Subcutaneous adipose tissue (tissue), 4 donors: ENCODE results near the gene SHISA7. TPM values are rescaled to one million over a fixed set of nuclear protein-coding genes. Genes with fewer than 3 reads are reported as not detected.

Source experiments
- CTCF ChIP-seq: fragments of 450-650 bp; IDR thresholded peaks from one replicate; pipeline ENCODE4 v1.5.1; 2016; ENCODE audit warnings: low read depth, mild to moderate bottlenecking, control low read depth, antibody characterized with exemption, moderate library complexity
- total RNA-seq, 4 donors: library from RNA; depleted of rRNA; stranded (reverse); fragments of >200 nt; gene quantifications; one replicate each; pipeline ENCODE4 v1.1.0, GENCODE V29; 2016

Gene SHISA7
- under 1 TPM in 1 of 4 donors, not detected in 3; 0.16 TPM for total RNA-seq

GRCh38 chr19:55443045-55443823 is at the start of gene SHISA7:
Gene SHISA7 (minus strand): TSS chr19:55443300. CDS start chr19:55442863, 437 bp downstream.
- no peak for TF ChIP-seq CTCF

DNA sequence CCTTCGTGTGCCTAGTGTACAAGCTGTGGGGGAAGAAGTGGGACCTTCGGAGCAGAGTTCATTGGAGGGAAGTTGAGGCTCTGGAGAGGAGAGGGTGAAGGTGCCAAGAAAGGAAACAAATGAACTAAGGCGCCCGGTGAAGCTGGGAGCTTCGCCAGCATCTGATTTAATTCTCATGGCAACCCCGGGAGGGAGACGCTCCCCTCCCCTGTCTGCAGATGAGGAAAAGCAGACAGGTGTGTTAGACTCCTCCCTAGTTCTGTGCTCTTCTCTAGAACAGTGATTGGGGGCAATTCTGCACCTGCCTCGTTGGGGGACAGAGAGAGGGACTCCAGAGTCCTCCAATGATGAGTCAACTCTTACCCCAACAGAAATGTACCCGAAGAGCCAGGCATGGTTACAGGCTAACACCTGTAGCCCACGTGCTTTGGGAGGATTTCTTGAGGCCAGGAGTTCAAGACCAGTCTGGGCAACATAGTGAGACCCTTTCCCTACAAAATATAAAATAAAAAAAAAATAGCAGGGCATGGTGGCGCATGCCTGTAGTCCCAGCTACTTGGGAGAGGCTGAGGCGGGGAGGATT is 49.4 kb upstream of the SHISA7 start:
- TF ChIP-seq CTCF: no peak

- TF ChIP-seq CTCF: no peak
Measured at GRCh38 chr19:55491546-55492360, 48.7 kb upstream of the SHISA7 start.

DNA sequence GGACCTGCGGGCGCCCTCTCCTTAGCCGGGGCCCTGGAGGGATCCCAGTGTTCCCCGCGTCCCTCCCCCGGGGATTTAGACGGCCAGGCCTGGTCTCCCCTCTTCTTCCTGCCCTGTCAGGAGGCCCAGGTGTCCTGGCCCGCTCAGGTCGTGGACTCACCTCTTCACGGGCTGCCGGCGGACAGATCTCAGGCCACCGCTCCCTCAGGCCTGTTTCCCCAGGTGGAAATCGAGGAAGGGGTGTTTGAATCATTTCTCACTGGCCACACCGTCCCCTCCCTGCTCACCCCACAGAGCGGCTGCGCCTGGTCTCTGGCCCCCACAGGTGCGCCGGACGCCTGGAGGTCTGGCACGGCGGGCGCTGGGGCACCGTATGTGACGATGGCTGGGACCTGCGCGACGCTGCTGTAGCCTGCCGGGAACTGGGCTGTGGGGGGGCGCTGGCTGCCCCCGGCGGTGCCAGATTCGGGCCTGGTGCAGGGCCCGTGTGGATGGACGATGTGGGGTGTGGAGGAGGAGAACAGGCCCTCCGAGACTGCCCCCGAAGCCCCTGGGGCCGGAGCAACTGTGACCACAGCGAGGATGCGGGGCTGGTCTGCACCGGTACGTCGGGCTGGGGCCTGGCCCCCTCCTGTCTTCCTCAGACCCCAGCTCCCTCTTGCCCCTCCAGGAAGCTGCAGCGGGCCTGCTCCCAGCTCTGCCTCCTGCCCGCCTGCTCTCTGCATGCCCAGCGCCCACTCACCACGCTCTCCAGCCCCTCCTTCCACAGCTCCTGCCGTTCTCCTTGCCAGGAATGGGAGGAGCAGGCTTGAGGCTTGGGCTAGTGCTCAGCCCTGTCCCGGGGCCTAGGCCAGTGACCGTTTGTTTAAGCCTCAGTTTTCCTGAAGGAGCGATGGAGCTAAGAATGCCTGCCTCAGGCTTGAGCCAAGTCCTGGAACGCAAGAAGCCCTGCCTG is 47.7 kb upstream of the SHISA7 start:
- no peak for TF ChIP-seq CTCF

DNA sequence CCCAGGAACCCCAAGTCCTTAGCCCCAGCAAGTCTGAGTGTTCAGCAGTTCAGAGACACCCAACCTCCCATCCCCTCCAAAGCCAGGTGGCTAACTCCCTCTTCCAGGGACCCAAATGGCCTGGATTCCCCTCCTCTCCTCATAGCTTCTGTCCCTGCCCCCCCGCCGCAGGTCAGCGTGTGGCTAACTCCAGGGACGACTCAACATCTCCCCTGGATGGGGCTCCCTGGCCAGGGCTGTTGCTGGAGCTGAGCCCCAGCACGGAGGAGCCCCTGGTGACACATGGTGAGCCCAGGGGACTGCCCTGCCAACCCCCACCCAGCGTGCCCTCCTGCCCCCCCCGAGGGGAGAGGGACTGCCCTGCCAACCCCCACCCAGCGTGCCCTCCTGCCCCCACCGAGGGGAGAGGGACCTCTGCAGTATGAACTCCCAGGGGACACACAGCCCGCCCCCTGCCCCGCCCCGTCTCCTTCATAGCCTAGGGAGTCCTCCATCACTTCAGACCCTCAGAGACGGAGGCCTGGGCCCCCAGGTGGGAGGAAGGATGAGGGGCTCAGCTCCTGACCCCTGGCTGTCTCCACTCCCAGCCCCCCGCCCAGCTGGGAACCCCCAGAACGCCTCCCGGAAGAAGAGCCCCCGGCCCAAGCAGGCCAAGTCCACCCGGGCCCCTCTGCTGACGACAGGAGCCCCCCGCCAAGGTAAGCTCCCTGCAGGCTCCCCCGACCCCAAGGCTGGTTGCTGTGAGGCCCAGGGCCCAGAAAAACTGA is 46.8 kb upstream of the SHISA7 start:
- TF ChIP-seq CTCF: no peak

DNA sequence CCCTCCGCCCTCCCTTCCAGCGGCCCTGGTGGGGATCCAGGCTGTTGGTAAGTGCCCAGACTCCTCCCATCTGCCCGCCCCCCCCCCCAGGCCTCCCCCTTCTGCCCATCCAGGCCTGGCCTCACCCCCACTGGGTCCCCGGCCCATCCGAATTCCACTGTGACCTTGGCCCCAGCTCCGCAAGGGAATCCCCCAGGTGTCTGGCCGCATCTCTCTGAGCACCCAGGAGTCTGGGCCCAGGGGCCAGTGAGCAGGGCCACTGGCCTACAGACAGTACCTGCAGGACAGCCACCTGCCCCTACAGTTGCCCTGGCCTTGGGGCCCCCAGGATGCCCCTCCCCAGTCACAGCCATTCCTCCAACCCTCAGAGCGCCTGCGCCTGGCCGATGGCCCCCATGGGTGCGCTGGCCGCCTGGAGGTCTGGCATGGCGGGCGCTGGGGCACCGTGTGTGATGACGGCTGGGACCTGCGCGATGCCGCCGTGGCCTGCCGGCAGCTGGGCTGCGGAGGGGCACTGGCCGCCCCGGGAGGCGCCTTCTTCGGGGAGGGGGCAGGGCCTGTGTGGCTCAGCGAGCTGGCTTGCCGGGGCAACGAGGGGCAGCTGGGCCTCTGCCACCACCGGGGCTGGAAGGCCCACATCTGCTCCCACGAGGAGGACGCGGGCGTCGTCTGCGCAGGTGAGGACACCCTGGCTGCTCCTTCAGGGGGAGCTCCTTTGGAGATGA is 46.0 kb upstream of the SHISA7 start:
- no peak for TF ChIP-seq CTCF
